Measurements from ENCODE around the gene NAXE.
"Not testable (repeated sequence)": the region's sequence is repeated elsewhere in the genome, so short reads cannot be mapped to it uniquely, and the experiment has no call there.

The NAXE gene

DNA sequence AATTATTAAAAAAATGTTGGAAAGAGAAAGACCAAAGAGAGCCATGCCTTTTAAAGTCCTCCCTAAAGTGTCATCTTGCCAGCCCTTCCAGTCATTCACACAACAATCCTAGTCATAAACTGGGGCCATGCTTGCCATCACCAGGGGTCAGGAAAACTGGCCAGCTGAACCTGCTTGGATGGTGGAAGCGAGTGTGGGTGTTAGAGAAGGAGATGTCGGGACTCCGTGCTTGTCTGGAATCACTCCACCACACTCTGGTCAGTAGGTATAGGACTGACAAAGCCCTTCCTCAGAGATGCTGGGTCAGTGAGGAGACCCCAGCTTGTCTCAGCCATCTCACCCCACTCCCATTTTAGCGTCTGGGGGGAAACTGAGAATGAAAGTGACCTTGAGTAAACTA lies 24.4 kb downstream of the NAXE start:
- Mint-ChIP-seq H3K27ac (no peak overlapping the region), H3K27me3 (peaks cover 57% of the 10 kb centered on the region), H3K4me1 (ENCODE audit: low read depth) (no peaks in the 10 kb centered on the region), H3K9me3 (no peaks in the 10 kb centered on the region), H3K4me3 (no peak overlapping the region), H3K36me3 (ENCODE audit: low read depth) (no peaks in the 10 kb centered on the region)
- no peak for DNase-seq

DNA sequence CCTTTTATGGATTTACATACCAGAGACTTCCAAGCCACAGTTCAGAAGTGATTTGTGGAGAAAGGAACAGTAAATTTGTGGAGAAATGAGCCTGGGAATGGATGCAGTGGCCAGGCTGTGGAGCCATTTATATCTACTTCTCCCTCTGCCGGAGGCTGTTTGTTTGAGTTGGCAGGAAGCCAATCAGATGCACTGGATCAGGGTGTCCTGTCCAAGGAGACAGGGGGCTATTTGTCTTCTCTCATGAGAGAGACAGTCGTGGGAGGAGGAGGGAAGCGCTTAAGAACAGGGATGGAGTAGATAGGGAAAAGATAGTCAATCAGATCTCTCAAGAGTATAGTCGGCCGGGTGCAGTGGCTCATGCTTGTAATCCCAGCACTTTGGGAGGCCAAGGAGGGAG lies 24.9 kb downstream of the NAXE start:
- peaks cover 61% of the 10 kb centered on the region for H3K27me3 Mint-ChIP-seq
- H3K36me3 Mint-ChIP-seq (ENCODE audit: low read depth), result no peaks in the 10 kb centered on the region

DNA sequence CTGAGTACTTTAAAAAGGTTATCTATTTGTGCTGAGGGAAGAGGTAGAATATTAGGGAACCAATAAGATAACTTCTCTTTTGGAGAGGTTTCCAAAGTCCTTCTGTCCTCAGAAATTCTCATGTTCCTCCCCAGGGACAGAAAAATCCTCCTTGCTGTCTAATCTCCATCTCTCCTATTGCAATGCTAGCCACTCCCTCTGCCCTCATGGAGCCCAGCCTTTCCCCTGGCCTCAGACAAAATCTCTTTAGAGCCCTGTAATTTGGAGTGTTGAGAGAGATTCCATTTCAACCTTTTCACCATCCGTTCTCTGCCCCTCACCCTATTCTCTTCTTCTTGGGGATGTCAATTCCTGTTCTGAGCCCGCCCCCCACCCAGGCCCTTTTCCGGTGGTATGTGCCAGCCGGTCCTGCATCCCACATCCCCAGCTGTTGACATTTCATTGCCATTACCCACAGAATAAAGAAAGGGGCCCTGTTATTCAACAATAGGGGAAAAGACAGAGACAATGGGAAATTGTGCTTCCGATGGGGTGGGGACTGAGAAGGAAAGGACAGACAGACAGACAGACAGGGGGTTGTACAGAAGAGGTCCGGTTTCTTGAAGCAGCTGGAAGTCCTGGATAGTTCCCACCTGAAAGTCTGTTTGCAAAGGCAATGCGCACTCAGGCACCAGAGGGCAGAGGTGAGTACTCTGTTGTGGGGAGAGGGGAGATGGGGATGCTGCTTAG lies 27.4 kb downstream of the NAXE start, which contains the start of gene HAPLN2:
Gene HAPLN2 (plus strand): TSS at position 563 of the 729 bp plus-strand sequence. CDS start 4,076 bp downstream, outside the sequence.
- Mint-ChIP-seq H3K27ac (no peak within 1 kb of the TSS), H3K36me3 (ENCODE audit: low read depth) (no peaks in the 10 kb centered on the region)

More for the DNA sequence above, 24.9 kb downstream of the NAXE start:
- no peaks in the 10 kb centered on the region for H3K9me3 Mint-ChIP-seq
- H3K4me3 Mint-ChIP-seq, result no peak overlapping the region
- H3K27ac Mint-ChIP-seq, result no peak overlapping the region
- H3K4me1 Mint-ChIP-seq (ENCODE audit: low read depth), result no peaks in the 10 kb centered on the region
- DNase-seq, result no peak

GRCh38 chr1:156619582-156619955 lies 28.0 kb downstream of the NAXE start:
- Mint-ChIP-seq H3K36me3 (ENCODE audit: low read depth) (no peaks in the 10 kb centered on the region), H3K9me3 (no peaks in the 10 kb centered on the region), H3K27ac (no peak overlapping the region), H3K4me1 (ENCODE audit: low read depth) (peaks cover 3% of the 10 kb centered on the region), H3K27me3 (peaks cover 79% of the 10 kb centered on the region), H3K4me3 (no peak overlapping the region)
- DNase-seq, result no peak

More for the DNA sequence above, 27.4 kb downstream of the NAXE start, which contains the start of gene HAPLN2:
- H3K4me1 Mint-ChIP-seq (ENCODE audit: low read depth), result no peaks in the 10 kb centered on the region
- no peak within 1 kb of the TSS for H3K4me3 Mint-ChIP-seq
- H3K27me3 Mint-ChIP-seq, result peaks cover 75% of the 10 kb centered on the region
- no peaks in the 10 kb centered on the region for H3K9me3 Mint-ChIP-seq
- DNase-seq, result no peak

DNA sequence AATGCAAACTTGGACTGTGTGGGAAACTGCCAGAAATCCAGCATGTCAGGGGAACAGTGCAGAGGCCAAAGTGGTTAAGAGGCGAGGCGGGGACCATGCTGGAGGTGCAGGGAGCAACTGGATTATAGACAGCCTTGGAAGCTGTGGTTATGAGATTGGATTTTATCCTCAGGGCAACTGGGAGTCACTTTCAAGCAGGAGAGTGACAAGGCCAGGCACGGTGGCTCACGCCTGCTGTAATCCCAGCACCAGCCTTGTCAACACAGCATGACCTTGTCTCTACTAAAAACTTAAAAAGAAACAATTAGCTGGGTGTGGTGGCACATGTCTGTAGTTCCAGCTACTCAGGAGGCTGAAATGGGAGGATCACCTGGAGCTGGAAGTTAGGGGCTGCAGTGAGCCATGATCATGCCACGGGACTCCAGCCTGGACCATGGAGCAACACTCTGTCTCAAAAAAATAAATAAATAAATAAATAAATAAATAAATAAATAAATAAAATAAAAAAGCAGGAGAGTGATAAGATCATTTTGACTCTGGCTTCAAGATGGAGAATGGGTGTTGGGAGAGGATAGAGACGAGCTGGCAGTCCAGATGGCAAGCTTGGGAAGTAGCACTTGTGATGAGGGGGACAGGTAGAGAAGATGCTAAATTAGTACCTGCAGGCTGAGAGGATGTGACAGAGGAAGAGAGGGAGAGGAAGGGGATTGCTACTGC lies 31.2 kb downstream of the NAXE start:
- Mint-ChIP-seq H3K4me3 (no peak overlapping the region), H3K9me3 (no peaks in the 10 kb centered on the region), H3K4me1 (ENCODE audit: low read depth) (peaks cover 12% of the 10 kb centered on the region), H3K36me3 (ENCODE audit: low read depth) (no peaks in the 10 kb centered on the region), H3K27me3 (peaks cover 82% of the 10 kb centered on the region), H3K27ac (no peak overlapping the region)
- no peak for DNase-seq

GRCh38 chr1:156623946-156624813 lies 32.6 kb downstream of the NAXE start:
- peak; percentile 70 for DNase-seq
- no peaks in the 10 kb centered on the region for H3K36me3 Mint-ChIP-seq (ENCODE audit: low read depth)

DNA sequence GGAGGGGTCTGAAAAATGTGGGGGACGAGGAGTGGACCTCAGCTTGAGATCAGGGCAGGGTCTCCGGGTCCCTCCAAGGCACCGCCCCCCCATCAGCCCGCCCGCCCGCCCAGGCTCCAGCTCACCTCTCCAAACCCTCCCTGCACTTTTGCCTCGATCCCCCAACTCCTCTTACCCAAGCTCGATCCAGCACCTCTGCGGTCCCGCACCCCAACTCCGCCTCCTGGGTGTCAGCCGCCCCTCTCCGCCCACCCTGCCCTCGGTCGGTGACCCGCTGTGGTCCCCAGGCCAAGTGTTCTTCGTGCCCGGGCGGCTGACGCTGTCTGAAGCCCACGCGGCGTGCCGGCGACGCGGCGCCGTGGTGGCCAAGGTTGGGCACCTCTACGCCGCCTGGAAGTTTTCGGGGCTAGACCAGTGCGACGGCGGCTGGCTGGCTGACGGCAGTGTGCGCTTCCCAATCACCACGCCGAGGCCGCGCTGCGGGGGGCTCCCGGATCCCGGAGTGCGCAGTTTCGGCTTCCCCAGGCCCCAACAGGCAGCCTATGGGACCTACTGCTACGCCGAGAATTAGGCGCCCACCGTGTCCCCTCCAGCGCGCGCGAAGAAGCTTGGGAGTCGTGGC lies 33.3 kb downstream of the NAXE start:
- H3K27ac Mint-ChIP-seq, result no peak overlapping the region
- peaks cover 73% of the 10 kb centered on the region for H3K27me3 Mint-ChIP-seq
- peaks cover 12% of the 10 kb centered on the region for H3K4me1 Mint-ChIP-seq (ENCODE audit: low read depth)
- H3K36me3 Mint-ChIP-seq (ENCODE audit: low read depth), result no peaks in the 10 kb centered on the region
- no peaks in the 10 kb centered on the region for H3K9me3 Mint-ChIP-seq
- DNase-seq, result peak; percentile 45
- H3K4me3 Mint-ChIP-seq, result peak overlapping the region; percentile 41

More at GRCh38 chr1:156623946-156624813, 32.6 kb downstream of the NAXE start:
- peaks cover 12% of the 10 kb centered on the region for H3K4me1 Mint-ChIP-seq (ENCODE audit: low read depth)
- peaks cover 75% of the 10 kb centered on the region for H3K27me3 Mint-ChIP-seq
- peak overlapping the region; percentile 53 for H3K4me3 Mint-ChIP-seq
- no peak overlapping the region for H3K27ac Mint-ChIP-seq
- H3K9me3 Mint-ChIP-seq, result no peaks in the 10 kb centered on the region

- Mint-ChIP-seq H3K27ac (no peak overlapping the region), H3K27me3 (peaks cover 70% of the 10 kb centered on the region), H3K4me3 (peak overlapping the region; percentile 71), H3K36me3 (ENCODE audit: low read depth) (no peaks in the 10 kb centered on the region), H3K4me1 (ENCODE audit: low read depth) (peaks cover 12% of the 10 kb centered on the region), H3K9me3 (no peaks in the 10 kb centered on the region)
- DNase-seq, result peak; percentile 84
Observed at GRCh38 chr1:156625436-156626078, 34.0 kb downstream of the NAXE start.

DNA sequence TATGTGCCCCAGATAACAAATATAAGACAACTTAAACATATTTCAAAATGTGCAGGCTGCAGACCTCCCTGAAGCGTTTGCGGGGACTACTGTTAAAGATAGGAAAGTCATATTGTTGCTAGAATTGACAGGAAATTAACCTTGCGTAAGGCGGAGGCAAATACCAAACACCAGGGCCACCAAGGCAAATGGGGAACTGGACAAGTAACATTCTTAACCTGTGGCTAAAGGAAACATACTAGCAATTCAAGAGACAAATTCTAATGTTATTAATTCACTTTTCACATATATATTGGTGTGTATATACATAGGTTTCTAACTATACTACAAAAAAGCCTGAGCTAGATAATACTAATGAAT lies 34.5 kb downstream of the NAXE start:
- peaks cover 12% of the 10 kb centered on the region for H3K4me1 Mint-ChIP-seq (ENCODE audit: low read depth)
- H3K9me3 Mint-ChIP-seq, result no peaks in the 10 kb centered on the region
- no peak for DNase-seq
- peaks cover 71% of the 10 kb centered on the region for H3K27me3 Mint-ChIP-seq
- no peak overlapping the region for H3K4me3 Mint-ChIP-seq
- H3K27ac Mint-ChIP-seq, result no peak overlapping the region
- H3K36me3 Mint-ChIP-seq (ENCODE audit: low read depth), result no peaks in the 10 kb centered on the region

- Mint-ChIP-seq H3K9me3 (no peaks in the 10 kb centered on the region), H3K4me3 (no peak overlapping the region), H3K27me3 (peaks cover 70% of the 10 kb centered on the region), H3K36me3 (ENCODE audit: low read depth) (no peaks in the 10 kb centered on the region), H3K4me1 (ENCODE audit: low read depth) (peaks cover 12% of the 10 kb centered on the region), H3K27ac (no peak overlapping the region)
- no peak for DNase-seq
Observed at GRCh38 chr1:156627313-156627880, 35.8 kb downstream of the NAXE start.

DNA sequence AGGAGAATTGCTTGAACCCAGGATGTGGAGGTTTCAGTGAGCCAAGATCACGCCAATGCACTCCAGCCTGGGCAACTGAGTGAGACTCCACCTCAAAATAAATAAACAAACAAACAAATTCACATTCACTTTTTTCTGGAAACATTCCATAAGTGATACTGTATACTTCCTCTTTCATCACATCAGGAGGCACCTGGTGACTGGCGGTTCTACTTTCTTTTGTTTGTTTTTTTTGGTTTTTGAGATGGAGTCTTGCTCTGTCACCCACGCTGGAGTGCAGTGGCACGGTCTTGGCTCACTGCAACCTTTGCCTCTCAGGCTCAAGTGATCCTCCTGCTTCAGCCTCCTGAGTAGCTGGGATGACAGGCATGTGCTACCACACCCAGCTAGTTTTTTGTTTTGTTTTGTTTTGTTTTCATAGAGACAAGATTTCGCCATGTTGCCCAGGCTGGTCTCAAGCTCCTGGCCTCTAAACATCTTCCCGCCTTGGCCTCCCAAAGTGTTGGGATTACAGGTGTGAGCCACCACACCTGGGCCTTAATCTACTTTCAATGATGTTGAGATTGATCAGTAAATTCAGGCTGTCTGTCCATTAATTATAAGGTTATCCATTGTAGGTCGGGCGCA lies 38.4 kb downstream of the NAXE start:
- no peaks in the 10 kb centered on the region for H3K9me3 Mint-ChIP-seq
- peaks cover 9% of the 10 kb centered on the region for H3K4me1 Mint-ChIP-seq (ENCODE audit: low read depth)
- H3K4me3 Mint-ChIP-seq, result no peak overlapping the region
- no peaks in the 10 kb centered on the region for H3K36me3 Mint-ChIP-seq (ENCODE audit: low read depth)
- peaks cover 68% of the 10 kb centered on the region for H3K27me3 Mint-ChIP-seq
- DNase-seq, result no peak
- H3K27ac Mint-ChIP-seq, result no peak overlapping the region

DNA sequence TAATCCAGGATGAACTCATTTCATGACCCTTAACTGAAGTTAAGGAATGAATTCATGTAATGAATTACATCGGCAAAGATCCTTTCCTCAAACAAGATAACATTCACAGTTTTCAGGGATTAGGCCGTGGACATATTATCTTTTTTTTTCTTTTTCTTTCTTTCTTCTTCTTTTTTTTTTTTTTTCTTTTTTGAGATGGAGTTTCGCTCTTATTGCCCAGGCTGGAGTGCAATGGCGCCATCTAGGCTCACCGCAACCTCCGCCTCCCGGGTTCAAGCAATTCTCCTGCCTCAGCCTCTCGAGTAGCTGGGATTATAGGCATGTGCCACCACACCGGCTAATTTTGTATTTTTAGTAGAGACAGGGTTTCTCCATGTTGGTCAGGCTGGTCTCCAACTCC lies 39.6 kb downstream of the NAXE start:
- not testable (repeated sequence) for H3K4me3 Mint-ChIP-seq; H3K27ac Mint-ChIP-seq; DNase-seq; H3K4me1 Mint-ChIP-seq (ENCODE audit: low read depth); H3K36me3 Mint-ChIP-seq (ENCODE audit: low read depth); H3K9me3 Mint-ChIP-seq
- peaks cover 66% of the 10 kb centered on the region for H3K27me3 Mint-ChIP-seq

DNA sequence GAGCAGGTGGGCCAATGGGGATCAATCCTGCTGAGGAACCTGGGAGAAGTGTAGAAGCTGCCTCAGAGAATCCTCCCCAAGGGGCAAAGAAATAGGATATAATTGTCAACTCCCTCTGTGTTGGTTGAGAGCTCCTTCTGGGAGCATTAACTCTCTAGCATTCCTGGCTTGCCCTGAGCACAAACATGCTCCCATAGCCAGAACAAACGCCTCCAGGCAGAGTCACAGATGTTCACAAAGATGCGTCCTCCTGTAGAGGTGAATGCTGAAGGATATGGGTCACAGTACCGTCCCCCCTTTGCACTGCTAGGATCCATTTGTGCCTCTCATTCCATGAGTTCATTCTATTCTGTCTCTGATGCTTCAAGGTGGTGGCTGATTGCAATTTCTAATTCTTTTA lies 40.8 kb downstream of the NAXE start:
- DNase-seq, result no peak
- Mint-ChIP-seq H3K27ac (no peak overlapping the region), H3K4me1 (ENCODE audit: low read depth) (no peaks in the 10 kb centered on the region), H3K9me3 (no peaks in the 10 kb centered on the region), H3K36me3 (ENCODE audit: low read depth) (no peaks in the 10 kb centered on the region), H3K4me3 (no peak overlapping the region), H3K27me3 (peaks cover 66% of the 10 kb centered on the region)
